Jurkat, Clone E6-1 (cell line): Measurements from ENCODE around the gene FAM181A.

Experiments used
- DNase-seq: peaks from one replicate; pipeline ENCODE4 v3.0.0-alpha.2; 2011; ENCODE audit warnings: low read depth, low spot score
- H3K4me3 ChIP-seq: 2 replicates; pipeline ENCODE4 v1.5.1; 2011; ENCODE audit warnings: mild to moderate bottlenecking, low read length, control low read depth, moderate library complexity

Gene FAM181A

GRCh38 chr14:93926245-93926872 lies 785 bp upstream of the FAM181A start:
- no peak overlapping the region for H3K4me3 ChIP-seq
- no peak for DNase-seq

- no peak overlapping the region for H3K4me3 ChIP-seq
- DNase-seq = peak; percentile 23
Measured at GRCh38 chr14:93927800-93928145, 629 bp downstream of the FAM181A start.

DNA sequence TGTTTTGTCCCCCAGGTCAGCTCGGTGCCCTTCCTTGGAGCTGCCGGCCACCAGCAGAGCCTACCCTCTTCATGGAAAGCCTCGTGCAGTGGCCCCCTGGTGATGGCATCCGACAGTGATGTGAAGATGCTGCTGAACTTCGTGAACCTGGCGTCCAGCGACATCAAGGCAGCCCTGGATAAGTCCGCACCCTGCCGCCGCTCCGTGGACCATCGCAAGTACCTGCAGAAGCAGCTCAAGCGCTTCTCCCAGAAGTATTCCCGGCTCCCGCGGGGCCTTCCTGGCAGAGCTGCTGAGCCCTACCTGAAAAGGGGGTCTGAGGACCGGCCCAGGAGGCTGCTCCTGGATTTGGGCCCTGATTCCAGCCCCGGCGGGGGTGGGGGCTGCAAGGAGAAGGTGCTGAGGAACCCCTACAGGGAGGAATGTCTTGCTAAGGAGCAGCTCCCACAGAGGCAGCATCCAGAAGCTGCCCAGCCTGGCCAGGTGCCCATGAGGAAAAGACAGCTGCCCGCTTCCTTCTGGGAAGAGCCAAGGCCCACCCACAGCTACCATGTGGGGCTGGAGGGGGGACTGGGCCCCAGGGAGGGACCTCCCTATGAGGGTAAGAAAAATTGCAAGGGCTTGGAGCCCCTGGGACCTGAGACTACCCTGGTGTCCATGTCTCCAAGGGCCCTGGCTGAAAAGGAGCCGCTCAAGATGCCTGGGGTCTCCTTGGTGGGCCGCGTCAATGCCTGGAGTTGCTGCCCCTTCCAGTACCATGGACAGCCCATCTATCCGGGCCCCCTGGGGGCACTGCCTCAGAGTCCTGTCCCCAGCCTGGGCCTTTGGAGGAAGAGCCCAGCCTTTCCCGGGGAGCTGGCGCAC lies 1.3 kb downstream of the FAM181A start:
- DNase-seq = no peak
- H3K4me3 ChIP-seq = no peak overlapping the region

GRCh38 chr14:93929048-93929535 lies 1.9 kb downstream of the FAM181A start:
- H3K4me3 ChIP-seq = no peak overlapping the region
- DNase-seq = no peak

GRCh38 chr14:93929657-93930056 lies 2.5 kb downstream of the FAM181A start:
- DNase-seq = no peak
- no peak overlapping the region for H3K4me3 ChIP-seq

GRCh38 chr14:93930296-93930988 lies 3.3 kb downstream of the FAM181A start:
- DNase-seq = no peak
- H3K4me3 ChIP-seq = no peak overlapping the region

DNA sequence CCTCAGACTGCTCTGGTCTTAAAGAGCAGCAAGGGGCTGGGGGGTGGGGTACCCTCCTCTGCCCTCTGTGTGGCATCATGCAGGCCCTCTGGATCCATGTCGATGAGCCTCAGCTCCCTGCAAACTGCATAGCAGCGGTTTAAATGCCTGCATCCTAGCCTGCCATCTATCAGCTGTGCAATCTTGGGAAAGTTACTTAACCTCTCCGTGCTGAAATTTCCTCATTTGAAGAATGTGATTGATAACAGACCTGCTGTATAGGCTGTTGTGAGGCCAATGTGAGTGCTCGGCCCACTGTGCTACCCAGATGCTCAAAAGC lies 3.8 kb downstream of the FAM181A start:
- DNase-seq = no peak
- no peak overlapping the region for H3K4me3 ChIP-seq

- DNase-seq = no peak
- H3K4me3 ChIP-seq = no peak overlapping the region
Measured at GRCh38 chr14:93932642-93933041, 5.5 kb downstream of the FAM181A start.

GRCh38 chr14:93935213-93935612 lies 8.1 kb downstream of the FAM181A start:
- no peak overlapping the region for H3K4me3 ChIP-seq
- DNase-seq = no peak

DNA sequence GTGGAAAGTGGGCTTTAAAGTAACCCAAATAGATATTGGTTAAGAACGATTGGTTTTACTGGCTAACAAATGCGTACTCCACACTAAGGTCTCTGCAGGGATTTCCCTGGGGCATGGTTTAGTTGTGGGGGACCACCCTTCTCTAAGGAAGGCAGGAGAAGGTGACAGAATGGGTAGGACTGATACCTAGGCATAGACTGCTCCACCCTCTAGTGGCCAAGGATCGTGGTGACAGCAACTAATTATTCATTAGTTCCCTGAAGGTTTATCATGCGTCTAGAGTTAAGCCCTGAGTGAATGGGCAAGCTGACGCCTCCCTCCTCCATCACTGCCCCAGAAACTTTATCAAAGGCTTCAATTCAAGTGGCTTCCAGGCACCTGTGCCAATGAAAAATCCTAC lies 9.1 kb downstream of the FAM181A start:
- H3K4me3 ChIP-seq = no peak overlapping the region
- peak; percentile 31 for DNase-seq

GRCh38 chr14:93936926-93937325 lies 9.8 kb downstream of the FAM181A start:
- H3K4me3 ChIP-seq = no peak overlapping the region
- no peak for DNase-seq

DNA sequence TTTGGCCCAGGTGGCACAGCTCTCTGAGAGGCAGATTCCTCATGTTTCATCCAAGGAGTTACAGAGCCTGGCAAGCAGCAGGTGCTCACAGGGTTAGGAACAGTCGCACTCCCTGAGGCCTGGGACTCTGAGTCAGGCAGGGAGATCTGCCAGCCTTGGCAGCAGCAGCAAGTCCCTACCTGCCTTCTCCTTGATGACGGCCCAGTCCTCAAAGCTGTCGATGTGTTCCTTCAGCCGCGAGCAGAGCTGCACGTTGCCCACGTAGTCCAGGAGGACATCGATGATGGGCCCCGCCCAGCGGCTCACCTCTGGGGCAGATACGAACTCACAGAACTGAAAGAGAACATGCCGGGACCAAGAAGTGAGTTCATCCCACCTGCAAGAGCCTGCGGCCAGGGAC lies 10.4 kb downstream of the FAM181A start:
- DNase-seq = no peak
- H3K4me3 ChIP-seq = no peak overlapping the region

- no peak overlapping the region for H3K4me3 ChIP-seq
- DNase-seq = no peak
Measured at GRCh38 chr14:93938751-93939303, 11.7 kb downstream of the FAM181A start.

DNA sequence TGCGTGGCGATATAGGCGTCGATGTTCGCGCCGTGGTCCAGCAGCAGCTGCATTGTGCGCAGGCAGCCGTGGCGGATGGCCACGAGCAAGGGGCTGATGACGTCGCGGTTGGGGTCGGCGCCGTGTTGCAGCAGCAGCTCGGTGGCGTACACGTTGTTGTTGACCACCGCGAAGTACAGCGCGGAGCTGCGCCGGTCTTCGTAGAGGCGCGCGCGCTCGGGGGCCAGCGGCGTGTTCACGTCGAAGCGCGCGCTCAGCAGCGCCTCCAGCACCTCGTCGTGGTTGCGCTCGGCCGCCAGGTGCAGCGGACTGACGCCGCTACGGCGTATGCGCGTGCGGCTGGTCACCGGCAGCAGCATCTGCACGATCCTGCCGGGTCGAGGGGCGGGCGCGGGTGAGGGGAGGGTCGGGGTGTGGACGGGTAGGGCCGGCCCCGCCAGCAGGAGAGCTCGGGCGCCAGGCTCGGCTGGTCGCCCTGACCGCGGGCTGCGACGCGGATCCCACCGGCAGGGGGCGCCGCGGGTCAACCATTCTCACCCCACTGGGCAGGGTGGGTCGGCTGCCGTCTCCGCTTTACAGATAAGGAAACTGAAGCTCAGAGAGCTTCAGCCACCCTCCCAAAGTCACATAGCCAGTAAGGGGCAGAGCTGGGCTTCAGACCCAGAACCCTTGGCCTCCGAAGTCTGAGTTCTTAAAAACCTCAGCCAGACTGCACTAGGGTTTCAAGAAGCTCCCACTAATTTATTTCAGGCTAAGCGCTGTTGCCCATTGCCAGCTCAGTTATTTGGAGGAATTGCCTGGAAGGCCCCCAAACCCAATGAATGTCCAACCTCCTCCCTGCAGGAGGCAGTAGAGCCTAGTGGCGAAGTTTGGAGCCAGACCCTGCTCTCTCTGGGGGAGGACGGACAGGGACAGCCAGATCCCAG lies 12.4 kb downstream of the FAM181A start:
- no peak overlapping the region for H3K4me3 ChIP-seq
- no peak for DNase-seq

GRCh38 chr14:93940437-93940836 lies 13.3 kb downstream of the FAM181A start:
- H3K4me3 ChIP-seq = no peak overlapping the region
- DNase-seq = no peak

DNA sequence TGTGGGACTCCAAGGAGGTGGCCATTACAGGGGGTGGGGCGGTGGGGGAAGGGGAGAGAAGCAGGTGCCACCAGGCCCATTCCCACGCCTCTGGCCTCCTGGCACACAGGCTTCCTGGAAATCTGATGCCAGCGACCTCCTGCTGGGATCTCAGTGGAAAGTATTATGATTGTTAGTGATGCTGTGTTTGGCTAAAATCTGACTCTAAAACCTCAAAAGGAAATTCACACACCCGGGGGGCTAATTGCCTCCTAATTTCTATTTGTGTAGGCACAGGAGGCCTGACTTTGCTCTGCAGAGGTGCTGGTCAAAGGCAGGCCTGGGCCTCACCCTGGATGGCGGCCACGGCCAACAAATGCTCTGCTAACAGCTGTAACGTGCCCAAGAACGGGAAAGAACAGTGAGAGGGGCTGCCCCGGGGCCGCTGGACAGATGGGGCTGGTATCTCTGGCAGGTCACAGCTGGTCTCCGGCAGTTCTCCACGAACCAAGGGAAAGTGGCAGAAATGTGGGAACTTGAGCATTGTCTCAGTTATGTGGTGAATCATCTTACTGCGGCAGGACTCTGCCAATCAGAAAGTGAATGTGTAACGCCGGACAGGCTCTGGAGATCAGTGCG lies 14.3 kb downstream of the FAM181A start:
- H3K4me3 ChIP-seq = no peak overlapping the region
- DNase-seq = no peak

GRCh38 chr14:93943052-93943451 lies 15.9 kb downstream of the FAM181A start:
- DNase-seq = no peak
- H3K4me3 ChIP-seq = no peak overlapping the region

DNA sequence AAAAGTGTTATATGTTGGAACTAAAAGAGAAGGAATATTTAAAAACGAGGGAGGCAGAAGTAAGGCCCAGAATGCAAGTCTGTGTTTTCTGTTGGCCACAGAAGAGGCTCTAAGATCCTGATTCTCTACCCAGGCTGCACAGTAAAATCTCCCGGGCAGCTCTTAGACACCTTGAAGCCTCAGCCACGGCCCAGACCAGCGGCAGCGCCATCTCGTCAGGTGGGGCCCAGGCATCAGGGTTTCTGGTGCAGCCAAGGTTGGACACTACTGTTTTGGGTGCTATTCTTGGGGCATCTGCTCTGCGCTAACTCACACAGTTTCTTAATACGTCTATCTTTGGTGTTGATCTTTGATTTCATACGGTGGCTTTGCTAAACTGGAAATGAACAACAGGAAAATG lies 16.8 kb downstream of the FAM181A start:
- H3K4me3 ChIP-seq = no peak overlapping the region
- no peak for DNase-seq
